ENCODE measurements around the gene TMEM119. TPM values are rescaled to one million over a fixed set of nuclear protein-coding genes. Genes with fewer than 3 reads are reported as not detected.

Gene TMEM119
- total RNA-seq, 4 donors from 2014 or later = 9.0 to 48.8 (median 42.3) TPM

DNA sequence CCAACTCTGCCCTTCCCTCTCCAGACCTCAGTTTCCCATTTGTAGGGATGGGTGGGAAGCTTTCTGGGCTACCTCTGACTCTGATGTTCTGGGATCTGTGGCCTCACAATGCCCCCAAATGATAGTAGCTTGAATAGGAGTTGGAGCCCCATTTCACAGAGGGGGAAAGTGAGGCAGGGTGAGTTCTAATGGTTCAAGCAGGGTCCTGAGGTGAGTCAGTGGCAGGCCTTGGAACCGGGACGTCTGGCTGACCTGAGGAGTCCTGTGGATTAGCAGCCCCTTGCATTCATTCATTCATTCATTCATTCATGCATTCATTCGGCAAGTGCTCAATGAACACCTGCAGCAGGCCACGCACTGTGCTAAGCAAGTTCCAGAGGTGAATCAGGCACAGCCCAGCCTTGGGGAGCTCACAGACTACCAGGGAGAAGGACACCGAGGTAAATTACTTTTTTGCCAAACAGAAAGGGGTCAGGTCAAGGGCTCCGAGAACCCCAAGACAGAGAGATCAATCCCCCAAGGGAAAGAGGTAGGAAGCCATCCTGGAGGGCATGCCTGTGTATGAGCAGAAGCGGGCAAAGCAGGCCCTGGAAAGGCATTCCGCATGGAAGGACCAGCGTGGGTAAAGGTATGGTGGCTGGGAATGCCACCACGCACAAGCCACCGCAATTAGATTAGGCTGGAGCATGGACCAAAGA, 818 bp upstream of the TMEM119 start:
- Histone ChIP-seq H3K36me3 (no peaks in the 10 kb centered on the region), H3K4me1 (peaks cover 0 to 17% (median 0%) of the 10 kb centered on the region in 4 donors), H3K4me3 (no peak overlapping the region), H3K27ac (peak overlapping the region in 2 of 4 donors; percentile 72 to 74), H3K9me3 (no peaks in the 10 kb centered on the region), H3K27me3 (no peaks in the 10 kb centered on the region)
- DNase-seq (ENCODE audit: low spot score in 2 of 2) = no peak
- WGBS, 2 donors = 90 to 95% methylated on average over 11 of the region's 11 CpGs
- TF ChIP-seq EP300 (IDR thresholded peaks at IDR 0.05) (no peak), POLR2A (IDR thresholded peaks at IDR 0.05) (no peak)
- TF ChIP-seq, protein P1, sequence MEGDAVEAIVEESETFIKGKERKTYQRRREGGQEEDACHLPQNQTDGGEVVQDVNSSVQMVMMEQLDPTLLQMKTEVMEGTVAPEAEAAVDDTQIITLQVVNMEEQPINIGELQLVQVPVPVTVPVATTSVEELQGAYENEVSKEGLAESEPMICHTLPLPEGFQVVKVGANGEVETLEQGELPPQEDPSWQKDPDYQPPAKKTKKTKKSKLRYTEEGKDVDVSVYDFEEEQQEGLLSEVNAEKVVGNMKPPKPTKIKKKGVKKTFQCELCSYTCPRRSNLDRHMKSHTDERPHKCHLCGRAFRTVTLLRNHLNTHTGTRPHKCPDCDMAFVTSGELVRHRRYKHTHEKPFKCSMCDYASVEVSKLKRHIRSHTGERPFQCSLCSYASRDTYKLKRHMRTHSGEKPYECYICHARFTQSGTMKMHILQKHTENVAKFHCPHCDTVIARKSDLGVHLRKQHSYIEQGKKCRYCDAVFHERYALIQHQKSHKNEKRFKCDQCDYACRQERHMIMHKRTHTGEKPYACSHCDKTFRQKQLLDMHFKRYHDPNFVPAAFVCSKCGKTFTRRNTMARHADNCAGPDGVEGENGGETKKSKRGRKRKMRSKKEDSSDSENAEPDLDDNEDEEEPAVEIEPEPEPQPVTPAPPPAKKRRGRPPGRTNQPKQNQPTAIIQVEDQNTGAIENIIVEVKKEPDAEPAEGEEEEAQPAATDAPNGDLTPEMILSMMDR (IDR thresholded peaks at IDR 0.05) = no peak

DNA sequence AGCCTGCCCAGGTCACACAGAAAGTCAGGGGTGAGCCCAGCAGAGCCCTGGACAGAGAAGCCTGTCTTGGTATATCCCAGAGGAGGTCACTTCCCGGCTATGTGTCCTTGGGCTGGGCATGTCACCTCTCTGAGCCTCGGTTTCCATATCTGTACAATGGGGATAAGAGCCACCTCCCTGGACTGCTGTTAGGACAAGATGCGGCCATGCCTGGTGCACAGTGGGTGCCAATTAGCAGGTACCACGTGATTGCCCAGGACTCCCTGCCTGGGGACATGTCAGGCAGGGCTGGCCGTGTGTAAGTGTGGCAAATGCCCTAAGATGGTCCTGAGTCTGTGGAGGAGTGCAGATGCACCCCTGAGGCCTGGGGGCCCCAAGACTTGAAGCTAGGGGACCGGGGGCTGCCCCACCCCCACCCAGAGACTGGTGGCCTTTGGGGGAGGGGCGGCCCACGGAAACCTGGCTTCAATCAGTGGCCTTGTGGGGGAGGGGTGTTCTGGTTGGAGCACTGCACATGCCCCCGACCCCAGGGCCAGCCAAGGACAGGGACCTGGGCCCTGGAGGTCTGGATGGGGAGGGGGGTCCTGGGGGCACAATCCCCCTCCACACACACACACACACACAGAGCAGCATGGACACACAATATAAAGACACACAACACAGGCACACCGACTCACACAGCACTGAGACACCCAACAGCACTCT, 878 bp downstream of the TMEM119 start:
- Histone ChIP-seq H3K36me3 (no peaks in the 10 kb centered on the region), H3K27ac (peak overlapping the region in 3 of 4 donors; percentile 26 to 77 (median 72)), H3K27me3 (no peaks in the 10 kb centered on the region), H3K4me1 (peaks cover 0 to 22% (median 0%) of the 10 kb centered on the region in 4 donors), H3K4me3 (peak overlapping the region; percentile 9 to 51 (median 18)), H3K9me3 (no peaks in the 10 kb centered on the region)
- TF ChIP-seq, protein P1 (IDR thresholded peaks at IDR 0.05) = no peak
- TF ChIP-seq POLR2A (IDR thresholded peaks at IDR 0.05) (no peak), EP300 (IDR thresholded peaks at IDR 0.05) (no peak)
- no peak for DNase-seq (ENCODE audit: low spot score in 2 of 2)
- 34 to 39% methylated on average over 6 to 10 of the region's 10 CpGs for WGBS, 2 donors

DNA sequence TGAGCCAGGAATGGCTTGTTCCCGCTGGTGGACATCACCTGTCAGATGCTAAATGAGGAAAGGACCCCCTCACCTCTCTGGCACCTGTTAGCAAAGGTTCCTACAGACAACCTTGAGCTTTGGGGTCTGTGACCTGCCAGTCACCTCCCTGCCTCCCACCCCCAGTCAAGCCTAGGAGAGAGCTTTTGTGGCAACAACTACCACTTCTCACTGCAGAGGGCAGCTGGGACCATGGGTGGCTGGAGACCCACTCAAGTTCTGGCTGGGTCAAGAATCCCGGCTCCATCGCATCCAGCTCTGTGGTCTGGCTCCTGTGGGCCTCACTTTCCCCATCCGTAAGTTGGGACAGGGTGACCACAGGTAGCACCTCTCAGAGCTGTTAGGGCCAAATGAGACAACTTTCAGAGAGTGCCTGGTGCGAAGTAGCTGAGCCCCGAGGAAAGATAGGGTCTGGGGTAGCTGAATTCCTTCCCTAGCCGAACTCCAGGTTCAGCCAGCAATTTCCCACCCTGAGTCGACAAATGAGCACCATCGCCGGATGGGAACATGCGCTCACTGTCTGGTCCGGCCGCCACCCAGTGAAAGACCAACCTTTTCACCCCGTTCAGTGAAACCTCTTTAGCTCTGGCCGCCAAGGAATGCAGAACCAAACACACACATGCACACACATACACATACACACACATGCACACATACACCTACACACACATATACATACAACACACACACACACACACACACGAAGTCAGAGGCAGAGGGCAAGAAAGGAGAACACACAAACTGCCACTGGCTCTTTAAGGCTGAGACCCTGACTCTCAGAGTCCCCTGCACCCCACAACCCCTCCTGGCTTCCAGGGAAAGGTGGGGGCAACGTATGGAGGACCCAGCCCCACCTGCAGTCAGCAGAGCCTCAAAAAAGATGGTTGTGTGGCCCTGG, 1.9 kb downstream of the TMEM119 start:
- peak overlapping the region; percentile 9 to 51 (median 18) for H3K4me3 ChIP-seq
- DNase-seq (ENCODE audit: low spot score in 2 of 2) = no peak
- no peaks in the 10 kb centered on the region for H3K36me3 ChIP-seq
- no peaks in the 10 kb centered on the region for H3K9me3 ChIP-seq
- no peak for TF ChIP-seq POLR2A (IDR thresholded peaks at IDR 0.05)
- TF ChIP-seq, protein P1 (IDR thresholded peaks at IDR 0.05) = no peak
- TF ChIP-seq EP300 (IDR thresholded peaks at IDR 0.05) = no peak
- H3K27me3 ChIP-seq = no peaks in the 10 kb centered on the region
- 56 to 62% methylated on average over 15 to 16 of the region's 17 CpGs for WGBS, 2 donors
- peak overlapping the region in 3 of 4 donors; percentile 26 to 77 (median 72) for H3K27ac ChIP-seq
- H3K4me1 ChIP-seq = peaks cover 0 to 22% (median 0%) of the 10 kb centered on the region in 4 donors

DNA sequence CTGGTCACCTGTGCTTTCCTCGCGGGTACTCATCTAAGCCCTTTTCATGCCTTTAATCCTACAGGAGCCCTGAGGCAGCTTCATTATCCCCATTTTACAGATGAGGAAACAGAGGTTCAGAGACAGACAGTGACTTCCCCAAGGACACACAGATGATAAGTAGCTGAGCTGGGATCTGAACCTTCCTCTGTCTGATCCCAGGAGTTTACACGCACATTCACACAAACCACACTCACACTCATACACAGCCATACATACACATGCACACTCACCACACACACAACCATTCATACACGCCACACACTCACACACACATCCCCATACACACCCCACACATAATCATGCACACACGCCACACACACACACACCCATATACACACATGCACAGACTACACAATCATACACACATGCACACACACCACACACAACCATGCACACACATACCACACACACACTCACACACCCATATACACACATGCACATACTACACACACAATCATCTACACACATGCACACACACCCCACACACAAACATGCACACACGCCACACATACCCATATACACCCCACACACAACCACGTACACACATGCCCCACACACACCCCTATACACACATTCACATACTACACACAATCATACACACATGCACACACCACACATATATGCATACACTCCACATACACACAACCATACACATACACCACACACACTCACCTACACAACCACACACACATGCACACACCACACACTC, 2.7 kb downstream of the TMEM119 start:
- TF ChIP-seq, protein P1 (IDR thresholded peaks at IDR 0.05) = no peak
- no peak for TF ChIP-seq POLR2A (IDR thresholded peaks at IDR 0.05)
- Histone ChIP-seq H3K9me3 (no peaks in the 10 kb centered on the region), H3K4me1 (peaks cover 0 to 22% (median 0%) of the 10 kb centered on the region in 4 donors), H3K36me3 (no peaks in the 10 kb centered on the region), H3K4me3 (no peak overlapping the region), H3K27ac (peak overlapping the region in 2 of 4 donors; percentile 12 to 26), H3K27me3 (no peaks in the 10 kb centered on the region)
- DNase-seq (ENCODE audit: low spot score in 2 of 2) = no peak
- WGBS, 2 donors = 93% methylated on average over 7 of the region's 7 CpGs

All from tibial nerve (tissue), 4 donors.